Retinal pigment epithelial cell (primary cell): Measurements from ENCODE around the gene ATG13.

Source experiments
- DNase-seq: peaks from one replicate; pipeline ENCODE4 v3.0.0-alpha.2; 2010; ENCODE audit warnings: low read depth
- H3K4me3 ChIP-seq: 2 replicates; pipeline ENCODE4 v1.5.1; 2011; ENCODE audit warnings: mild to moderate bottlenecking, low read length, control low read depth, moderate library complexity
- CTCF ChIP-seq: conservative IDR thresholded peaks from 2 replicates; pipeline ENCODE4 v1.5.1; 2011; ENCODE audit warnings: low read depth, low read length, control low read depth, inconsistent platforms

ATG13 gene

GRCh38 chr11:46618837-46619236 lies 1.5 kb downstream of the ATG13 start:
- H3K4me3 ChIP-seq = peak overlapping the region; percentile 99
- no peak for DNase-seq
- TF ChIP-seq CTCF = no peak

GRCh38 chr11:46625406-46625805 lies 8.1 kb downstream of the ATG13 start:
- H3K4me3 ChIP-seq = no peak overlapping the region
- DNase-seq = no peak
- TF ChIP-seq CTCF = no peak

GRCh38 chr11:46628961-46629360 lies 11.6 kb downstream of the ATG13 start:
- no peak for DNase-seq
- no peak for TF ChIP-seq CTCF
- H3K4me3 ChIP-seq = no peak overlapping the region

- H3K4me3 ChIP-seq = no peak overlapping the region
- TF ChIP-seq CTCF = no peak
- no peak for DNase-seq
Measured at GRCh38 chr11:46630237-46630636, 12.9 kb downstream of the ATG13 start.

- DNase-seq = no peak
- H3K4me3 ChIP-seq = no peak overlapping the region
- TF ChIP-seq CTCF = no peak
Measured at GRCh38 chr11:46631676-46632075, 14.3 kb downstream of the ATG13 start.

GRCh38 chr11:46632502-46632901 lies 15.1 kb downstream of the ATG13 start:
- H3K4me3 ChIP-seq = no peak overlapping the region
- no peak for DNase-seq
- TF ChIP-seq CTCF = no peak

- no peak for TF ChIP-seq CTCF
- no peak overlapping the region for H3K4me3 ChIP-seq
- no peak for DNase-seq
Measured at GRCh38 chr11:46633291-46634217, 16.2 kb downstream of the ATG13 start.
